Measurements from ENCODE around the gene AGRP.

GRCh38 chr16:67441271-67441753 lies 42.0 kb downstream of the AGRP start:
- TF ChIP-seq CTCF (conservative IDR thresholded peaks at IDR 0.05; ENCODE audit: low read length) (no peak), EZH2phosphoT487 (IDR thresholded peaks at IDR 0.05; ENCODE audit: borderline replicate concordance) (no peak)
